Fibroblast of skin of scalp (primary cell): ENCODE data around the gene POLE. TPM values are rescaled to one million over a fixed set of nuclear protein-coding genes. Genes with fewer than 3 reads are reported as not detected.
A peak's percentile ranks its signal among the peaks of the same experiment; 100 is the strongest.

ENCODE experiments used
- DNase-seq: peaks from one replicate; pipeline ENCODE4 v3.0.0-alpha.2; 2013
- polyA plus RNA-seq, 2 experiments: library from polyadenylated mRNA; unstranded; fragments of 120-200 nt; gene quantifications; one replicate each; pipeline ENCODE4 v1.2.1, GENCODE V29; 2013; ENCODE audit not compliant: insufficient read length in 2 of 2

Gene POLE, protein sequence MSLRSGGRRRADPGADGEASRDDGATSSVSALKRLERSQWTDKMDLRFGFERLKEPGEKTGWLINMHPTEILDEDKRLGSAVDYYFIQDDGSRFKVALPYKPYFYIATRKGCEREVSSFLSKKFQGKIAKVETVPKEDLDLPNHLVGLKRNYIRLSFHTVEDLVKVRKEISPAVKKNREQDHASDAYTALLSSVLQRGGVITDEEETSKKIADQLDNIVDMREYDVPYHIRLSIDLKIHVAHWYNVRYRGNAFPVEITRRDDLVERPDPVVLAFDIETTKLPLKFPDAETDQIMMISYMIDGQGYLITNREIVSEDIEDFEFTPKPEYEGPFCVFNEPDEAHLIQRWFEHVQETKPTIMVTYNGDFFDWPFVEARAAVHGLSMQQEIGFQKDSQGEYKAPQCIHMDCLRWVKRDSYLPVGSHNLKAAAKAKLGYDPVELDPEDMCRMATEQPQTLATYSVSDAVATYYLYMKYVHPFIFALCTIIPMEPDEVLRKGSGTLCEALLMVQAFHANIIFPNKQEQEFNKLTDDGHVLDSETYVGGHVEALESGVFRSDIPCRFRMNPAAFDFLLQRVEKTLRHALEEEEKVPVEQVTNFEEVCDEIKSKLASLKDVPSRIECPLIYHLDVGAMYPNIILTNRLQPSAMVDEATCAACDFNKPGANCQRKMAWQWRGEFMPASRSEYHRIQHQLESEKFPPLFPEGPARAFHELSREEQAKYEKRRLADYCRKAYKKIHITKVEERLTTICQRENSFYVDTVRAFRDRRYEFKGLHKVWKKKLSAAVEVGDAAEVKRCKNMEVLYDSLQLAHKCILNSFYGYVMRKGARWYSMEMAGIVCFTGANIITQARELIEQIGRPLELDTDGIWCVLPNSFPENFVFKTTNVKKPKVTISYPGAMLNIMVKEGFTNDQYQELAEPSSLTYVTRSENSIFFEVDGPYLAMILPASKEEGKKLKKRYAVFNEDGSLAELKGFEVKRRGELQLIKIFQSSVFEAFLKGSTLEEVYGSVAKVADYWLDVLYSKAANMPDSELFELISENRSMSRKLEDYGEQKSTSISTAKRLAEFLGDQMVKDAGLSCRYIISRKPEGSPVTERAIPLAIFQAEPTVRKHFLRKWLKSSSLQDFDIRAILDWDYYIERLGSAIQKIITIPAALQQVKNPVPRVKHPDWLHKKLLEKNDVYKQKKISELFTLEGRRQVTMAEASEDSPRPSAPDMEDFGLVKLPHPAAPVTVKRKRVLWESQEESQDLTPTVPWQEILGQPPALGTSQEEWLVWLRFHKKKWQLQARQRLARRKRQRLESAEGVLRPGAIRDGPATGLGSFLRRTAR (N-terminal part only)
- polyA plus RNA-seq (2013, experiment 1 of 2; ENCODE audit: insufficient read length) = 20.4 TPM
- 18.3 TPM for polyA plus RNA-seq (2013, experiment 2 of 2; ENCODE audit: insufficient read length)

DNA sequence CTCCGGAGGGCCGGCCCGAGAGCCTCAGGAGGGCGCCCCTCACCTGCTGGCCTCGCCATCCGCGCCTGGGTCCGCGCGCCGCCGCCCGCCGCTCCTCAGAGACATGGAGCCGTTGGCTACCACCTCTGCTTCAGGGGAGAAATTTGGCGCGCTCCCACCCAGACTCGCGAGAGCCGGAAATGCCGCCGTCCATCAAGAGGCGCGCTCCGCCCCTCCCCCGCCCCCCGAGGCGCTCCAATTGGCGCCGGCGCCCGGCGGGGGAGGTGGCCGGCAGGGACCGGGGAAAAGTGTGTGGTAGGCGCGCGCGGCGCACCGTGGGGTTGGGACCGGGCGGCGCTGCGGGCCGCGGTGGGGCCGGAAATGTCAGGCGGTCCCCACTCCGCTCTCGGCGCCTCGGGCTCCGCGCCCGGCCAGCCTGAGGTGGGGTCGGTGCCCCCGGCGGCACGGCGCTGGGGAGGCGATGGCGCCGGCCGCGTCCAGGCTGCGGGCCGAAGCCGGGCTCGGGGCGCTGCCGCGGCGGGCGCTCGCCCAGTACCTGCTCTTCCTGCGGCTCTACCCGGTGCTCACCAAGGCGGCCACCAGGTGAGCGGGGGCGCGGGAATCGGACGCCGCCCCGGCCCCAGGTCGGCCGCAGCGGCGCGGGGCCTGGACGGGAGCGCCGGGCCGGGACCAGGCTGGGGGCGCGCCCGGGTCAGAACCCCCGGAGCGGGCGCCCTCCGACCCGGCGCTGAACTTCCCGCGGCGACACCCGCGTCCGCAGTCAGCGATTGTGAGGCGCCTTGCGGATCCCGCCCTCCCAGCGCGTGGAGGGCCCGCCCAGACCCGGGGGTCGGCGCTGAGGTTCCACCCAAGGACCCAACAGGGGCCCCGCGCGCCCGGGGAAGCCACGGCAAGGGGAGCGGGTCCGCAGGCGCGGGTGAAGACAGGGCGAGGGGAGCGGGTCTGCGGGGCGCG is at the start of gene POLE, which contains the start of gene PXMP2:
POLE (minus strand) TSS at position 132 of the 954 bp plus-strand sequence; CDS start at position 105, 27 bp downstream.
PXMP2 (plus strand) TSS at position 377 of the 954 bp plus-strand sequence; CDS start at position 461, 84 bp downstream.
- peak; percentile 97 for DNase-seq

DNA sequence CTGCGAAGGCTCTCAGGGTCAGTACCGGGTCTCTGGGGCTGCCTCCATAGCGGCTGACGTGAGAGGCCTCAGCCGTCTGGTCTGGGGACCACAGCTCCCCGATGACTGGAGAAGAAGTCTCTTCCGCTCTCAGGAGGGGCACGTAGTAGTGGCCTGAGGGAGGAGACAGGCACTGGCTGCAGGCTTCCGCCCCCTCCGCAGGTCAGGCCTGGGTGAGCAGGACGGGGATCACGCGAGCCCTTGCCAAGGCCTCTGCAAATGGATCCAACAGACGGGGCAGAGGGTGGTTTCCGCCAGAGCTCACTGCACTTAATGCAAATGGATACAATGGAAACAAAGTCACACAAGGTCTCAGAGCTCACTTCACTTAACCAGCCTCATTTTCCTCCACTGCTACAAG is 49.8 kb upstream of the POLE start:
- DNase-seq = no peak

DNA sequence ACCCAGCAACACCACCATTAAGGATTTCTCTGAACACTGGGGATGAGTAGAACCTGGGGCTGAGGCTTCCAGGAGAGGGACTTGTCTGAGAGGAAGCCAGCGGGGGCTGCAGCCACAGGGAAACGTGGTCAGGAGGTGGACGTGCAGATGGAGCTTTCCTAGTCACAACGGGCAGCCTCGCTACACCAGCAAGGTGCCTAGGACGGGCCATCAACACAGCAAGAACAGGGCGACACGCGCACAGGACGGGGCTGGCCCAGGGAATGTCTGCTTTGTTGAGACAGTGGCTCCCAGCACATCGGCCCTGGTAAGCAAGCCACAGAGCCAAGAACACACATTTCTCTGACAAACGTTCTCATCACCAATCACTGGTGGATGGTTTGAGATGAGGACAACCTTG is 49.2 kb upstream of the POLE start:
- DNase-seq = no peak

DNA sequence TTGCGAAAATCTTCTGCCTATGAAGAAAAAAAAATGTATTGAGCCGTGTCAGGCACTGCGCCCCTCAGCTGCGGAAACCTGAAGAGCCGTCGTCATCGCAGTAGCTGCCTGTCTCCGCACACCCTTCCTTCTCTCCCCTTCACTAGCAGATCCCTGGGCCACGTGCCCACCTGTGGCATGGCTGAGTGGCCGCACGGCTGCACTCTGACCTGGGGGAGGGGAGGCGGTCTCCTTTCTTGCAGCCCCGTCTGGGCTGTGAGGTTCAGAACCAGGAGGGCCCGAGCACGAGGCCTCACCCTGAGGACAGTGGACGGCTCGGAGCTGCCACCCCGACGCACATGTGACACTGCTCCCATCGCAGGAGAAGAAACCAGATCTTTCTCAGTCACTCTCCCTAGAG is 48.4 kb upstream of the POLE start:
- no peak for DNase-seq

DNA sequence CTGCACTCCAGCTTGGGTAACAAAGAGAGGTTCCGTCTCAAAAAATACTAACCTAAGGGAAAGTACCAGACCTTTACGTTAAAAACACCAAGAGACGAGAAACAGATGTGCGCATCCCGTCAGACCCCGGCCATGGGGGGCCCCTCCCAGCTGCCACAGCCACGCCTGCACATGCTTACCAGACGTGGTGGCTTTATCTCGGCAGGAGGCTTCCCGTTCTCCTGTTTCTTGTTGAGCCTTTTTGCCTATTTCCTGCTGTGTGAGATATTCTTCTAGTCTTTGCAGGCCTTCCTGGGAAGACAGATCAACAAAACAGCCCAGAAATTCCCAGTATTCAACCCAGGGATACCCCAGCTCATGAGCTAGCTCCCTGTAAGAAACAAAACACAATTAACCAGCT is 47.1 kb upstream of the POLE start:
- DNase-seq = peak; percentile 83

DNA sequence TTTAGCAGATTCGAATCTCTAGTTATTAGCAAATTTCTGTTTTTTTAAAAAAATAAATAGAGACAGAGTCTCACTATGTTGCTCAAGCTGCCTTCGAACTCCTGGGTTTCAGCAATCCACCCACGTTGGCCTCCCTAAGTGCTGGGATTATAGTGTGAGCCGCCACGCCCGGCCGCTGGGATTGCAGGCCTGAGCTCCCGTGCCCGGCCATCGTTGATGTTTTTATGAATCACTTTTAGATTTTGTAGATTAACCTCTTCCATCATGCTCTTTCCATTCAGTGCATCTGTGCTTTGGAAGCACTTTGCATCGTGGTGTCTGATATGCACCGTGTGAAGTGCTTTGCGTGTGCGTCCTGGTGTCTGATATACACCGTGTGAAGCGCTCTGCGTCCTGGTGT is 44.4 kb upstream of the POLE start:
- DNase-seq = no peak

DNA sequence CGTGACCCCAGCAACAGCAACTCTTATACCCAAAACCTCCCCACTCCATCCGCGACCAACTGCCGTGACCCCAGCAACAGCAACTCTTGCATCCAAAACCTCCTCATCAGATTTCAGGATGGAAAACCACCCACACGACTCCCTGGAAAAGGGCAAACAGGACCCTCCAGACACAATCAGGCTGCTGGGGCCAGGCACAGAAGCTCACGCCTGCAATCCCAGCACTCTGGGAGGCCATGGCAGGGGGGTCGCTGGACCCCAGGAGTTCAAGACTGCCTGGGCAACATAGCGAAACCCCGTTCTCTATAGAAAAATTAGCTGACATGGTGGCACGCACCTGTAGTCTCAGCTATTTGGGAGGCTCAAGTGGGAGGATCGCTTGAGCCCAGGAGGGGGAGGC is 43.2 kb upstream of the POLE start:
- no peak for DNase-seq

DNA sequence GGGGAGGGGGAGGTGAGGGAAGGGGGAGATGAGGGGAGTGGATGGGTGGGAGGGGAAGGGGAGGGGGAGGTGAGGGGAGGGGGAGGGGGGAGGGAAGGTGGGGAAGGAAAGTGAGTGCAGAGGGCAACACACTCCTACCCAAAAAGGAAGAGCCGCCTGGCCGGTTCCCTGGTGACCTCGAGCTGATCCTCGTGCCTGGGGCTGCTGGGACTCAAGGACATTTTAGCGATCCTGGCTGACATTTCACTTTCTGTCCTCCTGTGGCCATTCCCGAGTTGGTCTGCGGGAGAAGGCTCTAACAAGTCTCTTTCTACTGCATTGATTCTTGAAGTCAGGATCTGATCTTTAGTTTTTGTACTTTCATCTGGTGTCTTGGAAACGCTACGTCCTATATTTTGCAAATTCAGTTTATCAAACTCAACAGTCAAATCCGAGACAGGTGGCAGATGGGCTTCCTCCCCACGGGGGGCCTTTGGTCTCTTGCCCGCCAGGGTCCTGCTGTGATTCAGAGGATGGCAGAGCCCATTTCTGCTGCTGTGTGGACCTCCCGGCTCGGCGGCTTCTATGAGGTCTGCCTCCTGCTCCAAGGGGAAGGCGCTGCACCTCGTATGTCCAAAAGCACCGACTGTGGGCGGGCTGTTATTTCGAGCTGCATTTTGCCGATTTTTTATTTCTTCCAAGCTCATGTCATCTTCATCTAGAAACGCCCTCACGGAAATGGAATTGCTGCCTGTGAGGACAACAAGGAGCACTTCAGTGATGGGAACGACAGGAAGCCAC is 42.6 kb upstream of the POLE start:
- no peak for DNase-seq

DNA sequence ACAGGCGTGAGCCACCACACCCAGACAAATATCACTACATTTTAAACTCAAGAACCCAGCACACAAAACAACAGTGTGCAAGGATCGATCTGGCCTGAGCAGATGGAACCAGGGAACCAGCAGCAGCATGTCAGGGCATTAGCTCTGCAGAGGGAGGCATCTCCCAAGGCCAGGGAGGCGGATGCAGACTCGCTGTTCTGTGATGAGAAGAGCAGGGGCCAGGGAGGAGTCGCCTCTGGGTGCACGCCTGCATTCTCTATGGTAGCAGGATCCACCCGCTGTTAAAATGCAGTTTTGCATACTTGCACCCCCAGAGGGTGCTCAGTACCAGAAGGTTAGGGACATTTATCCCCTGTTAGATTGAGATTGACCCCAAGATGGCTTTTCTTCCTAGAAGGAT is 41.4 kb upstream of the POLE start:
- DNase-seq = no peak

DNA sequence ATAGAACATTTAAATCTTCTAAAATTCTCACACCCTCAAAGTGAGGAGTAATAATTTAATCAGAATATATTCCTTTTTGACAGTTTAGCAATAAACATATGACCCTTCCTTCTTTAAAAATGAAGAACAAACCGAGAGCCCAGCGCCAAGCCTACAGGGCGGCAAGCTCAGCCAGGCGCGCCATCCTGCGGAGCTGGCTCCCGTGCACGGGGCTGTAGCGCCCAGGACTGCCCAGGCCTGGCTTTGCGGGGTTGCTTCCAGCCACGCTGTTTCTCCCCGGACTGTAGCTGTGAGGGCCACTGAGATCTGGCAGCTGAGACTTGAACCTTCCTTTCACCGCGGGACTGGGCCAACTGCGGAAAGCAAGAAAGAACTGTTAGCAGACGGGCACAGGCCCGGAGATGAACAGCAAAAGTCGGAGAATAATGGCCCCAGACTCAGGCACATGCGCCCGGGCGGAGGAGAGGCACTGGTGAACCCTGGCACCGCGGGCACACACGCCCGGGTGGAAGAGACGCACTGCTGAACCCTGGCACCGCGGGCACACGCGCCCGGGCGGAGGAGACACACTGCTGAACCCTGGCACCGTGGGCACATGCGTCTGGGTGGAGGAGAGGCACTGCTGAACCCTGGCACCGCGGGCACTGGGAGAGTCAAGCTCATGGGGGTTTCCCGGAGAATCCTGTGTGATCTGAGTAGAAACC is 40.1 kb upstream of the POLE start:
- no peak for DNase-seq

DNA sequence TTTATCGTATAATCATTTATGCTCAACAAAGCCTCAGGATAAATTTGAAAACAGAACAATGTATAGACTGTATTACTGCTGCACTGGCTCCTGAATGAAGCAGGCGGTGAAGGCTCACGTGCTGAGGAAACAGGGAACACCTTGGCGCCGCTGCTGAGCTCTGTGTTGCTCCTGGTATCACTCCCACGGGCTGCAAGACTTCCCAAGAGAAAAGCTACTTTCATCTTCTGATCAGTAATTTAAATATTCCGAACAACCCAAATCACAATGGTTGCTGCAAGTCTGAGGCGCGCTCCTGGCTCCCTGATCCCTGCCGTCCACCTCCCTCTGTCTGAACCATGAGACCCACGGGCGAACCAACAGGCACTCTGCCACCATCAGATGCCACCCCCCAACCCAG is 39.2 kb upstream of the POLE start:
- no peak for DNase-seq

DNA sequence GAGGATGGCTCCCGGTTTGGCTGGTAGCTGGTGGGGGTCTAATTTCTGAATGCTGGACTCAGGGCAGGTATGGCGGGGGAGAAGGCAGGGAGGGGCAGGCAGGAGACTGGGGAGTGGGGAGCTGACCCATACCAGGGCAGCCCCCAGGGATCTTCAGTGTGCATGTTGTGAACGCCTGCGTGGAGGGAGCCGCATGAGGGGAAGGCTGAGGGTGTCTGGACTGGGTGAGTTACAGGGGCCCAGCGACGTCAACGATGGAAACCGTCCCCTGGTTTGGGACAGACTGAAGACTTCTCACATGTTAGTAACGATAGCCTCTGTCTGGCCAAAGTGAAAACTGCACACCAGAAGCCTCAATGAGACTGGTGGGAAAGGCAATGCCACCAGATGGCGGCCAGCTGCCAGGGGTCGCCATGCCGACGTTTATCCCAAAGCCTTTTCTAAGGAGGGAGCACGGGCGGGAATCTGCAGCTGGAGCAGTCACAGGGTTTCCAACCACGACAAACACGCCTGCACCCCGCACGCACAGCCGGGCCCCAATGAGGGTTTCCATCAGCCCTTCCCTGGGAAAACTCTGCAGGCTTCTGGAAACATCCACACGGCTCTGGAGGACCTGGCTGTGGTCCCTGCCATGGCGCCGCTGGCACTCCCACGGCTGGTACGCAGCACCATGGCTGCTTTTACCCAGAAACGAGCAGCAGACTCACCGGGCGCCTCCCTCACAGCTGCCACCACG is 37.5 kb upstream of the POLE start:
- peak; percentile 19 for DNase-seq

DNA sequence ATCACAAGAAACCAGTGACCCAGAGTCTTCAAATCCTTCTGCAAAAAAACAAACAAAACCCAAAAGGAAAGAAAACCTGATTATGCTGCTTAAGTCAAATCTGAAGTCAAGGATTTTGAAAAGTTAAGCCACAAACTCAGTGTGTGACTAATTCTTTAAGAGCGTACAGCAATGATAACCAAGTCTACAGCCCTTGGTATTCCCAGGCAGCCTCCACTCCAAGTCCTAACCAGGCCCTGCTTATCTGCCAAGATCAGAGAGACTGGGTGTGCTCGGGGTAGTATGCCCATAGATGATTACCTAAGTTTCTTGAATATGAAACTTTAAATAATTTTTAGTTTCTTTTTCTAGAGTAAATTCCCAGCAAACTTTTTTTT is 36.6 kb upstream of the POLE start:
- DNase-seq = no peak

DNA sequence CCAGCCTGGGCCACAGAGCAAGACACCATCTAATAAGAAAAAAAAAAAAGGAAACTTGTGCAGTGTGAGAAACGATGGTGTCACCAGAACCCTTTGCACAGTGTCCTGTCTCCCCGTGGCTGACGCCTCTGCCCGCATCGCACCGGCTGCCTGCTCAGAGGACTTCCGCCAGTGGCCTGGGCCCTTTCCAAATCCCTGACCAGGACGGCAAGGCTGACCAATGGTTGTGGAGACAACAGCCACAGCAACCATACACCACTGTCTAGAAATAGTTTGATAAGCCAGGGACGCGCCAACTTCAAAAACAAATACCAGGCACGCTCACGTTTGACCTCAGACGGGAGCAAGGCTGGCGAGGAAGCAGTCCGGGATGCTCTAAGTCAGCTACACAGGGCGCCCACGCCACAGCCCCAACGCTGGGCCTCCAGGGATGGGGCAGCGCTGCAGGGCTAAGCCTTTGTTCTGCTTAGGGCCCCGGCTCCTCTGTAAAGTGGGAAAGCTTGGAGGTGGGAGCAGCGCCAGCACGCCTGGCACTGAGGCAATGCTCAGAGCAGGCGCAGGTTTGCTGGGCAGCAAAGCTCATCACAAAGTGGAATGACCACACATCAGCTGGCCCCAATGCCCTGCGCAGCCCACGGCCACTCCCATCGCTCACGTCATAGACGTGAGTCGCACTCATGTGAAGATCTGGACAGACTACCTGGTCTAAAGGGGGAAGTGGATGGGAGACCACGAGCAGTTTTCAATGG is 36.0 kb upstream of the POLE start:
- DNase-seq = no peak

DNA sequence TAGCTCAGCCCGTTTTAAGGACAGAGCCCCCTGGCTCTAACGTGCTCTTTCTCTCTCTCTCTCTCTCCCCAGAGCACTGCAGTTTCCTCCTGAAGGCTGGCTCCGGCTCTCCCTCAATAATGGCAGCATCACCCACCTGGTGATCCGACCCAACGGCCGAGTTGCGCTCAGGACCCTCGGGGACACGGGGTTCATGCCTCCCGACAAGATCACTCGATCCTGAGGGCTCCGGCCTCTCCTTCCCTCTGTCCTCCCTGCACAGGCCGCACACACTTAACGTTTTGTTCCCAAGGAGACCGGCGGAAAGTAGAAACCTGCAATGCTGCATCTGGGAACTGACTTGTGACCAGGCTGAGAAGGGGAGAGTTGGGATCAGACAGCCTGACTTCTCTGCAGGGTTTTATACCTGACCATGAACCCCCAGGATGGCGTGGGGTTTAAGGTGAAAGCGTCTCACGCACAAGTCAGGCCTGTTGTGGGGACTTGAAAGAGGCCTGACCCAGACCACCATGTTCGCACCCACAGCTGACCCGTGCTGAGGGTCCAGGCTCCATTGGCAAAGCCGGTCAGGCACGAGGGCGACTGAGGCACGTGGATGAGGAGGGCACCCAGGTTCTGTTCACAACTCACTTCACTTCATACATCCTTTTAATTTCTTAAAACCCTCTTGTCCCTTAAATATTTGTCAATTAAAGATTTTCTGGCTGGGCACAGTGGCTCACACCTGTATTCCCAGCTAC is 33.6 kb upstream of the POLE start:
- DNase-seq = no peak

DNA sequence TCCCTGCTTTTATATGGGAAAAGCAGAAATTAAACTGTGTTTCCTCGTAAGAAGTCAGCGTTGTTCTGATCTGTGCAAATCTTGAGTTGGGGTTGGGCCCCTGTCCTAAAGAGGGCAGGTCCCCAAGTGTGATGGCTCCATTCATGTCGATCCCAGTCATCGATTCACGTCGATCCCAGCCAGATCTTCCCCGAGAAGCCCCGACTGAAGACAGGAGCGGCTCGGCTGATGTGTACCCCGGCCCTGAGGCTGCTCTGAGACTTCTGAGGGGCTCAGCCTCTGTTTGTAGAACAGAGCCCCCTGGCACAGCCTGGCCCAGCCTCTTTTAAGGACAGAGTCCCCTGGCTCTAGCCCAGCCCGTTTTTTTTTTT is 32.8 kb upstream of the POLE start:
- DNase-seq = no peak

DNA sequence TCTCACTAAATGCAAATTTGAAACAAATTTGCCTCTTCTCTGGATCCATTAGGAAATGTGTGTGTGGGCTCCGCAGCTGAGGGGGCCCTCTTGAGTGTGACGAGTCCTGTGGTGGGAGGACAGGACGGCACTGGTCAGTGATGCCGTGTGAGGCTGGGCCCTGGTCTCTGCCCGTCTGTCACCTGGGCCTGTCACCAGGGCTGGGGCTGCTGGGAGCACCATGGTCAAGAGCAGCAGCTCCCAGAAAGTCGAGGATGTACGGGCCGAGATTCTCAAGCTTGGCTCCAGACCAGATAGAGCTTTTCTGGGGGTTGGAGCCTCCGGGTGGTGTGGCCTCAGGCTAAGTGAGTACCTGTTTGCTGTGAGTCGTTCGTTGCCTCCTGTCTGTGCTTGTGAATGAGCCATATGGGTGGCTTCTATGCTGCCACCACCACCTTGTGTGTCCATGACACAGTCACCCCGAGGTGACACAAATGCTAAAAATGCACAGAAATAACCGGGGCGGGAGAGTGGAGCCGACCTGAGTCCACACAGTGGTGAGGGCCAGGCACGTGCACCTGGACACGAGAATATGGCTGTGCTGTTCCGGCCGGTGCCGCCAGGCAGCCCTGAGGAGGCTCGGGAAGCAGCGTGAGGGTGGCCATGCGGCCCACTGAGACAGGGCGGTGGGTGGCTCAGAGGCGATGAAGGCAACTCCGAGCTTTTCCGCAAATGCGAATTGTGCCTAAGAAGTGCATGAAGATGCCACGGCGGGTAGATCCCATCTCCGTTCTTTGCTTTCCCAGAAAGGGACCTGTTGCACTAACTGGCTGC is 32.2 kb upstream of the POLE start:
- no peak for DNase-seq
